ENCODE measurements around the gene ZNF724.
"Not testable (repeated sequence)": the region's sequence is repeated elsewhere in the genome, so short reads cannot be mapped to it uniquely, and the experiment has no call there.

ZNF724 gene

GRCh38 chr19:23253256-23253655, 3.1 kb upstream of the ZNF724 start:
- DNase-seq (ENCODE audit: low read depth, low spot score) = not testable (repeated sequence)

- DNase-seq (ENCODE audit: low read depth, low spot score) = no peak
These were observed 8.8 kb downstream of the ZNF724 start for GRCh38 chr19:23241419-23241818.

- no peak for DNase-seq (ENCODE audit: low read depth, low spot score)
These were observed 27.1 kb downstream of the ZNF724 start for GRCh38 chr19:23222998-23223652.

GRCh38 chr19:23203841-23204344, 46.3 kb downstream of the ZNF724 start:
- DNase-seq (ENCODE audit: low read depth, low spot score) = no peak

GRCh38 chr19:23190341-23190740, 59.9 kb downstream of the ZNF724 start:
- no peak for DNase-seq (ENCODE audit: low read depth, low spot score)

- no peak for DNase-seq (ENCODE audit: low read depth, low spot score)
These were observed 66.9 kb downstream of the ZNF724 start for GRCh38 chr19:23183251-23183650.
